Measurements from ENCODE around the gene C1orf52. TPM values are rescaled to one million over a fixed set of nuclear protein-coding genes. Genes with fewer than 3 reads are reported as not detected.

Gene C1orf52
- total RNA-seq, 4 donors from 2014 or later, result 11.1 to 20.8 (median 16.5) TPM

GRCh38 chr1:85289207-85289847 is 29.9 kb upstream of the C1orf52 start:
- intact Hi-C loops (cut with DNase I; ENCODE audit: low total_unique reads) (no loop called here), in situ Hi-C loops (cut with MboI; ENCODE audit: low sequenced_read_pairs in 4 of 4) (no loop called here)
- Histone ChIP-seq H3K4me3 (no peak overlapping the region), H3K27ac (no peak overlapping the region), H3K36me3 (no peaks in the 10 kb centered on the region), H3K27me3 (no peaks in the 10 kb centered on the region), H3K9me3 (no peaks in the 10 kb centered on the region), H3K4me1 (no peaks in the 10 kb centered on the region)
- TF ChIP-seq POLR2A (IDR thresholded peaks at IDR 0.05), result no peak
- TF ChIP-seq, protein P1, sequence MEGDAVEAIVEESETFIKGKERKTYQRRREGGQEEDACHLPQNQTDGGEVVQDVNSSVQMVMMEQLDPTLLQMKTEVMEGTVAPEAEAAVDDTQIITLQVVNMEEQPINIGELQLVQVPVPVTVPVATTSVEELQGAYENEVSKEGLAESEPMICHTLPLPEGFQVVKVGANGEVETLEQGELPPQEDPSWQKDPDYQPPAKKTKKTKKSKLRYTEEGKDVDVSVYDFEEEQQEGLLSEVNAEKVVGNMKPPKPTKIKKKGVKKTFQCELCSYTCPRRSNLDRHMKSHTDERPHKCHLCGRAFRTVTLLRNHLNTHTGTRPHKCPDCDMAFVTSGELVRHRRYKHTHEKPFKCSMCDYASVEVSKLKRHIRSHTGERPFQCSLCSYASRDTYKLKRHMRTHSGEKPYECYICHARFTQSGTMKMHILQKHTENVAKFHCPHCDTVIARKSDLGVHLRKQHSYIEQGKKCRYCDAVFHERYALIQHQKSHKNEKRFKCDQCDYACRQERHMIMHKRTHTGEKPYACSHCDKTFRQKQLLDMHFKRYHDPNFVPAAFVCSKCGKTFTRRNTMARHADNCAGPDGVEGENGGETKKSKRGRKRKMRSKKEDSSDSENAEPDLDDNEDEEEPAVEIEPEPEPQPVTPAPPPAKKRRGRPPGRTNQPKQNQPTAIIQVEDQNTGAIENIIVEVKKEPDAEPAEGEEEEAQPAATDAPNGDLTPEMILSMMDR (IDR thresholded peaks at IDR 0.05 in 4 of 5, conservative IDR thresholded peaks at IDR 0.05 in 1 of 5), result no peak
- ATAC-seq (no peak), DNase-seq (no peak)

- H3K4me1 ChIP-seq, result no peaks in the 10 kb centered on the region
These were observed 24.7 kb upstream of the C1orf52 start for GRCh38 chr1:85284202-85284601.

GRCh38 chr1:85283475-85284199 is 24.2 kb upstream of the C1orf52 start:
- intact Hi-C loops (cut with DNase I; ENCODE audit: low total_unique reads), result no loop called here
- in situ Hi-C loops (cut with MboI; ENCODE audit: low sequenced_read_pairs in 4 of 4), result no loop called here
- TF ChIP-seq POLR2A (IDR thresholded peaks at IDR 0.05), result no peak
- TF ChIP-seq, protein P1 (IDR thresholded peaks at IDR 0.05 in 4 of 5, conservative IDR thresholded peaks at IDR 0.05 in 1 of 5), result no peak
- H3K4me1 ChIP-seq, result peaks cover 0 to 5% of the 10 kb centered on the region in 2 donors
- no peak overlapping the region for H3K4me3 ChIP-seq
- no peaks in the 10 kb centered on the region for H3K27me3 ChIP-seq
- no peaks in the 10 kb centered on the region for H3K36me3 ChIP-seq
- no peak overlapping the region for H3K27ac ChIP-seq
- ATAC-seq (peak in 1 of 2 donors; percentile 28), DNase-seq (peak in 1 of 2 donors; percentile 28)
- H3K9me3 ChIP-seq, result no peaks in the 10 kb centered on the region

More at GRCh38 chr1:85284202-85284601, 24.7 kb upstream of the C1orf52 start:
- Histone ChIP-seq H3K36me3 (no peaks in the 10 kb centered on the region), H3K27ac (no peak overlapping the region), H3K4me3 (no peak overlapping the region), H3K27me3 (no peaks in the 10 kb centered on the region), H3K9me3 (no peaks in the 10 kb centered on the region)
- DNase-seq (no peak), ATAC-seq (no peak)
- intact Hi-C loops (cut with DNase I; ENCODE audit: low total_unique reads) (no loop called here), in situ Hi-C loops (cut with MboI; ENCODE audit: low sequenced_read_pairs in 4 of 4) (no loop called here)
- TF ChIP-seq, protein P1 (IDR thresholded peaks at IDR 0.05 in 4 of 5, conservative IDR thresholded peaks at IDR 0.05 in 1 of 5), result no peak
- no peak for TF ChIP-seq POLR2A (IDR thresholded peaks at IDR 0.05)

DNA sequence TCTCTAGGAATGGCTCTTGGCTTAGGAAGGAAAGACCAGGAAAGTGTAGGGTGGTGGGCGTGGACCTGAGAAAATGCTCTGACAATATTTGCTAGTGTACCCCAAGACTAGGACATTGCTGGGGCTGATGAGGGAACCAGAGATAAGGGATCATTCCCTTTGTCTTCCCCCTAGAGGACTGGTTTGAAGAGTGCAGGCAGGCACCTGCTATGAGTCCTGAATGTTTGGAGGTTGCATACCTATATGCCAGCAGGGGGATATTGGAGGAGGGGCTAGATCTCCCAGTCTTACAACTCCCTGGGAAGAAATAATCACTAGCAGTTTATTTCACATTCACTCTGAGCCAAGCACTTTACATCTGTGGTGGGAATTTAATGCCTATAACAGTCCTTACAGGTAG is 23.0 kb upstream of the C1orf52 start:
- Histone ChIP-seq H3K27ac (no peak overlapping the region), H3K4me3 (no peak overlapping the region), H3K4me1 (peaks cover 0 to 8% of the 10 kb centered on the region in 2 donors), H3K27me3 (no peaks in the 10 kb centered on the region), H3K36me3 (no peaks in the 10 kb centered on the region), H3K9me3 (no peaks in the 10 kb centered on the region)
- TF ChIP-seq POLR2A (IDR thresholded peaks at IDR 0.05), result no peak
- TF ChIP-seq, protein P1 (IDR thresholded peaks at IDR 0.05 in 4 of 5, conservative IDR thresholded peaks at IDR 0.05 in 1 of 5), result no peak
- intact Hi-C loops (cut with DNase I; ENCODE audit: low total_unique reads) (no loop called here), in situ Hi-C loops (cut with MboI; ENCODE audit: low sequenced_read_pairs in 4 of 4) (no loop called here)
- no peak for ATAC-seq
- DNase-seq, result no peak
